A673 (cell line): ENCODE data around the gene GDF9. TPM values are rescaled to one million over a fixed set of nuclear protein-coding genes. Genes with fewer than 3 reads are reported as not detected.

ENCODE experiments used
- BruUV-seq: library from RNA; stranded (reverse); fragments of 400-500 nt; replicated peaks from 2 replicates; lab custom pipeline; 2021; lab: Mats Ljungman, UMichigan
- CTCF ChIA-PET: fragments of 300-600 bp; sonication (Branson Sonifier 250); formaldehyde crosslinking; loops from one replicate; lab custom pipeline; 2022; ENCODE audit warnings: antibody characterized with exemption; lab: Charles Lee
- POLR2A ChIA-PET: fragments of 300-600 bp; sonication (Branson Sonifier 250); formaldehyde crosslinking; loops from one replicate; lab custom pipeline; 2022; ENCODE audit warnings: antibody characterized with exemption; ENCODE audit not compliant: low non-redundant PET; lab: Charles Lee
- DNase-seq: peaks from one replicate; pipeline ENCODE4 v3.0.0-alpha.2; 2015; ENCODE audit warnings: low spot score
- H3K27ac ChIP-seq: fragments of 200-600 bp; sonication (generic); 2 replicates; pipeline ENCODE4 v1.5.1; 2016; ENCODE audit warnings: mixed run types, low read depth, mild to moderate bottlenecking, mixed read lengths, antibody characterized with exemption, low read length; ENCODE audit not compliant: poor library complexity, severe bottlenecking
- H3K27me3 ChIP-seq: fragments of 200-600 bp; sonication (generic); replicated peaks from 2 replicates; pipeline ENCODE4 v1.6.1; 2017; ENCODE audit warnings: mixed run types, low read depth, mild to moderate bottlenecking, mixed read lengths, antibody characterized with exemption, low read length; ENCODE audit not compliant: insufficient read depth, poor library complexity
- H3K36me3 ChIP-seq: fragments of 200-600 bp; sonication (generic); 2 replicates; pipeline ENCODE4 v1.6.1; 2016; ENCODE audit warnings: mixed run types, mild to moderate bottlenecking, mixed read lengths, antibody characterized with exemption, low read length; ENCODE audit not compliant: insufficient read depth, poor library complexity, severe bottlenecking
- H3K4me1 ChIP-seq: fragments of 200-600 bp; sonication (generic); 2 replicates; pipeline ENCODE4 v1.6.1; 2017; ENCODE audit warnings: mixed run types, mild to moderate bottlenecking, mixed read lengths, antibody characterized with exemption, low read length; ENCODE audit not compliant: insufficient read depth, poor library complexity, severe bottlenecking
- H3K4me3 ChIP-seq: fragments of 200-600 bp; sonication (generic); 2 replicates; pipeline ENCODE4 v1.5.1; 2016; ENCODE audit warnings: low read depth, mixed run types, mild to moderate bottlenecking, mixed read lengths, low read length; ENCODE audit not compliant: poor library complexity, severe bottlenecking
- H3K9me3 ChIP-seq: fragments of 200-600 bp; sonication (generic); 2 replicates; pipeline ENCODE4 v1.6.1; 2016; ENCODE audit warnings: mixed run types, low read depth, mild to moderate bottlenecking, mixed read lengths, antibody characterized with exemption, low read length; ENCODE audit not compliant: poor library complexity, severe bottlenecking
- CTCF ChIP-seq: fragments of 300-800, 200-600 bp; sonication (generic); conservative IDR thresholded peaks from 2 replicates; pipeline ENCODE4 v1.5.1; 2017; ENCODE audit warnings: low read depth, mild to moderate bottlenecking, antibody characterized with exemption, low read length, moderate library complexity, mixed read lengths
- EZH2 ChIP-seq: fragments of 200-600 bp; sonication (generic); IDR thresholded peaks from 2 replicates; pipeline ENCODE4 v1.6.1; 2017; ENCODE audit warnings: borderline replicate concordance, low read depth, mild to moderate bottlenecking, mixed read lengths, antibody characterized with exemption, low read length; ENCODE audit not compliant: poor library complexity, severe bottlenecking
- intact Hi-C: fragments of 100-400 bp; cut with micrococcal nuclease; formaldehyde crosslinking; loops from one replicate; pipeline ENCODE4 v1.10.0; 2022; ENCODE audit not compliant: unreplicated experiment
- total RNA-seq: library from RNA; stranded (reverse); gene quantifications from 2 replicates; pipeline ENCODE4 v1.2.3, GENCODE V29; 2021

GDF9 gene
- total RNA-seq, 1 experiment from 2014 or later, result 0.32 TPM

- CTCF ChIA-PET, result no interaction called here
Measured at GRCh38 chr5:132876020-132876759, 9.9 kb upstream of the GDF9 start.

GRCh38 chr5:132873930-132874271 is 7.6 kb upstream of the GDF9 start:
- POLR2A ChIA-PET, result no interaction called here
- intact Hi-C loops, result no loop called here
- no peaks in the 10 kb centered on the region for H3K4me1 ChIP-seq
- no peak for DNase-seq
- no peaks in the 10 kb centered on the region for H3K9me3 ChIP-seq
- TF ChIP-seq CTCF, result no peak
- TF ChIP-seq EZH2, result no peak
- CTCF ChIA-PET, result no interaction called here
- H3K27me3 ChIP-seq, result no peaks in the 10 kb centered on the region
- peaks cover 26% of the 10 kb centered on the region for H3K36me3 ChIP-seq
- H3K4me3 ChIP-seq, result no peak overlapping the region
- no TSS peak for BruUV-seq
- no peak overlapping the region for H3K27ac ChIP-seq

More at GRCh38 chr5:132876020-132876759, 9.9 kb upstream of the GDF9 start:
- DNase-seq, result no peak
- Histone ChIP-seq H3K27me3 (no peaks in the 10 kb centered on the region), H3K36me3 (peaks cover 30% of the 10 kb centered on the region), H3K4me3 (no peak overlapping the region), H3K9me3 (no peaks in the 10 kb centered on the region), H3K4me1 (no peaks in the 10 kb centered on the region), H3K27ac (no peak overlapping the region)
- TF ChIP-seq EZH2 (no peak), CTCF (no peak)
- POLR2A ChIA-PET, result no interaction called here
- no TSS peak for BruUV-seq
- intact Hi-C loops, result no loop called here

- Histone ChIP-seq H3K4me3 (no peak within 1 kb of the TSS), H3K36me3 (peaks cover 26% of the 10 kb centered on the region), H3K27ac (no peak within 1 kb of the TSS), H3K27me3 (no peaks in the 10 kb centered on the region), H3K9me3 (no peaks in the 10 kb centered on the region), H3K4me1 (no peaks in the 10 kb centered on the region)
- no TSS peak for BruUV-seq
- no peak for DNase-seq
- intact Hi-C loops, result no loop called here
- TF ChIP-seq CTCF (no peak), EZH2 (no peak)
- ChIA-PET POLR2A (no interaction called here), CTCF (no interaction called here)
Measured at GRCh38 chr5:132873119-132873929, 7.1 kb upstream of the GDF9 start, which contains the start of gene LEAP2. LEAP2 (plus strand) TSS chr5:132873668; CDS start chr5:132873695, 27 bp downstream.
